Measurements from ENCODE around the gene GFAP. TPM values are rescaled to one million over a fixed set of nuclear protein-coding genes. Genes with fewer than 3 reads are reported as not detected.

The GFAP gene
- total RNA-seq, result not detected in 2 replicates

DNA sequence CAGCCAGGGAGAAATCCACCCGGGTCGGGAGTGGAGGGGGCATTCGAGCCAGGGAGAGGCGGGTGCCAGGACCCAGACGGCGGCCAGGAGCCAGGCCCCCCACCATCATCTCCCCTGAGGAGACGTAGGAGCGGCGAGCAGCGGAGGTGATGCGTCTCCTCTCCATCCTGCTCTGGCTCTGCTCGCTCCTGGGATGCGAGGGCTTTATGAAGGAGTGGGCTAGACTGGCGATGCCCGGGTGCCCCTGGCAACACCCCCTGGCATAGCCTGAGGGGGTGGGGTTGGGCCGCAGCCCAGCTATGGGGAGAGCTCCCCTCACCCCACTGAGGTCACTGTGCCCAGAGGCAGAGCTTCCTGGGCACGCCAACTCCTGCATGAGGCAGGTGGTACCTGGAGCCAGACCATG, at the start of gene GFAP:
Gene GFAP, minus strand, starts transcription at position 180 of the 406 bp plus-strand sequence. Its CDS starts 14 bp downstream, at position 166.
- no peak for DNase-seq (ENCODE audit: low read depth)

DNA sequence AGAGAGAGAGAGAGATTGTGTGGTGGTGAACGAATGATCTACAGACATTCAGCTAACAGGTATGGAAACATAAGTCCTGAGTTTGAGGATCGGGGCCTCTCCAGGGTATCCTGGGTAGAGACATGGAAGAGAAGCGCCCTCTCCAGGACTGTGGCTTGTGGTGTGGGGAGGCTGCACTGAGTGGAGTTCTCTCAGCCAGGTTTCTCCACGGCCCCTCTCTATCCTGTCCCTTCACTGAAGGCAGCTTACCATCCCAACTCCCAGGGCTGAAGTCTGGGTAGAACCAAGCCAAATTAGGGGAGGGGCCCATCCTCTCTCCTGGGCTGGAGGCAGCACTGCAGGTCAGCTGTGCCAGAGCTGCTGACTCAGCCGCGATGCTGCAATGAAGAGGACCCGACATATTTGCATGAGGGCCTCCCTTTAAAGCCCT, 46.6 kb upstream of the GFAP start:
- peaks cover 33% of the 10 kb centered on the region for H3K27me3 ChIP-seq (ENCODE audit: control insufficient read depth, insufficient read depth, low read length)
- DNase-seq (ENCODE audit: low read depth), result no peak
- H3K4me3 ChIP-seq (ENCODE audit: low read depth, low read length), result no peak overlapping the region
- peak; percentile 4 for TF ChIP-seq CTCF (IDR thresholded peaks at IDR 0.05; ENCODE audit: insufficient read depth, low read length, poor library complexity, severe bottlenecking)
- H3K36me3 ChIP-seq (ENCODE audit: control insufficient read depth, insufficient read depth, low read length), result no peaks in the 10 kb centered on the region

More for the DNA sequence above, at the start of gene GFAP:
- H3K36me3 ChIP-seq (ENCODE audit: control insufficient read depth, insufficient read depth, low read length), result no peaks in the 10 kb centered on the region
- H3K27me3 ChIP-seq (ENCODE audit: control insufficient read depth, insufficient read depth, low read length), result peaks cover 5% of the 10 kb centered on the region
- TF ChIP-seq CTCF (IDR thresholded peaks at IDR 0.05; ENCODE audit: insufficient read depth, low read length, poor library complexity, severe bottlenecking), result no peak
- H3K4me3 ChIP-seq (ENCODE audit: low read depth, low read length), result no peak within 1 kb of the TSS

GRCh38 chr17:44960691-44961090, 45.4 kb upstream of the GFAP start:
- Histone ChIP-seq H3K27me3 (ENCODE audit: control insufficient read depth, insufficient read depth, low read length) (peaks cover 21% of the 10 kb centered on the region), H3K4me3 (ENCODE audit: low read depth, low read length) (no peak overlapping the region), H3K36me3 (ENCODE audit: control insufficient read depth, insufficient read depth, low read length) (no peaks in the 10 kb centered on the region)
- no peak for TF ChIP-seq CTCF (IDR thresholded peaks at IDR 0.05; ENCODE audit: insufficient read depth, low read length, poor library complexity, severe bottlenecking)
- no peak for DNase-seq (ENCODE audit: low read depth)

DNA sequence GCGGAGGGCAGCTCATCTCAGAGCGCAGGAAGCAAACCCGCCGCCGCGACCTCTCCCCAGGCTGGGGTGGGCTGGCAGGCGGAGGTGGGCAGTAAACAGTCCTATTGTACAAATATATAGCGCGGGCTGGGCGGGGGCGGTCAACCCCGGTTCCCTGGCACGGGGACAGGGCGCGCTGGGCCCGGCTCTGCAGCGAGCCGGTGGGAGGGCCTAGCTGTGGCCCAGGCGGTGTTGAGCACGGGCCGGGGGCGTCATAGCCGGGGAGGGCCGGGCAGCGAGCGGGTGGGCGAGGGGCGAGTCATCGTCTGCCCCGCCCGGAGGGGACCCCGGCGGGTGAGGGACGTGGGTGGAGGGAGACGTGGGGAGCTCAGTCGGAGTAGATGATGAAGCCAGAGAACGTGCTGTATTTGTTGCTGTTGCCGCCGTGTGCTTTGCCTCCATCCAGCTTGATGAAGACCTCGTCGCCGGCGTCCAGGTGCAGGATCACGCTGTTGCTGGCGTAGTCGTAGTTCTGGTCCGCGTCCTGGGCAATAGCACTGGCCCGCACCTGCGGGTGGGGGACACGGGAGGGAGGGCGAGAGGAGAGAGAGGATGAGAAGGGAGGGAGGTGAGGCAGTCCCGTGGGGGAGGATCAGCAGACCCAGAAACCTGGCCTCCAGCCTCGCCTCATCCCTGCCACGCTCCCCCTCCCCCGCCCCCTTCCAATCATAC, 44.7 kb upstream of the GFAP start:
- Histone ChIP-seq H3K4me3 (ENCODE audit: low read depth, low read length) (no peak overlapping the region), H3K27me3 (ENCODE audit: control insufficient read depth, insufficient read depth, low read length) (peaks cover 18% of the 10 kb centered on the region), H3K36me3 (ENCODE audit: control insufficient read depth, insufficient read depth, low read length) (no peaks in the 10 kb centered on the region)
- no peak for TF ChIP-seq CTCF (IDR thresholded peaks at IDR 0.05; ENCODE audit: insufficient read depth, low read length, poor library complexity, severe bottlenecking)
- no peak for DNase-seq (ENCODE audit: low read depth)

DNA sequence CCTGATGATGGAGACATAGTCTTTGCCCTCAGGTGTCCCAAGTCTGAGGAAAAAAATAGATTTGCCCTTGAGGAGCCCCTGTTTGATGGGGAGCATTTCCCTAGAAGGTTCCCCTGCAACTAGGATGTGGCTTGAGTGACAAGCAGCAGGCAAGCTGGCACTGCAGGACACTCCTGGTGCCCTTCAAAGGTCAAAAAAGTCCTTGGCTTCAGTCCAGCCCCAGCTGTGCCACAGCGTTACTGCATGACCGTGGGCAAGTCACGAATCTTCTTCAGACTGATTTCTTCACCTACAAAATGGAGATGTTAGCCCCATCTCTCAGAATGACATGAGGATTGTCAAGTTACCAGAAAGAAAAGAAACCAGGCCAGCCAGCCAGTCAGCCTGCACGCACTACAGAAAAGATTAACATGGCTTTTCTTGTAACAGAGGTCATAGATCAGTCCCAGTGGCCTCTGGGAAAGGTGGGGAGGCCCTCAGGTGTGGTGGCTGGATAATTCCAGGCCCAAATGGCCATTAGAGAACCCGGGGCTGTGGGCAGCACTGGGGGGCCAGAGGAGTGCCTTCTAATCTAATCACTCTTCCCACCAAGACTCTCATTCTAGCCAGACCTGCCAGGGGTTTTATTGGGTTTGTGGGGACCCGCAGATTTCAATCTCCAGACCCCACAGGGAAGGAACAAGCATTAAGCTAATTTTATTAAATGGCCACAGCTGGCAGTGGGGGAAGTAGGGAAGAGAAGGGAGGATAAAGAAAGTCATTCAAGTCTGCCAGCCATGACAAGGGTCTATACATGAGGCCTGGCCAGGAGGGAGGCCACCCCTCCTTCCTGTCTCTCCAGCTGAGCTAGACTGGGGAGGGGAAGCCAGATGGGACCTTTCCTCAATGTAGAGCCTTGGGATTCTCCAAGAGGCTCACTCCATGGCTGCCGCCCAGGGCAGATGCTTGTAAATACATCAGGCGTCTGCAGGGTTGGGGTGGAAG, 42.0 kb upstream of the GFAP start:
- H3K36me3 ChIP-seq (ENCODE audit: control insufficient read depth, insufficient read depth, low read length), result no peaks in the 10 kb centered on the region
- TF ChIP-seq CTCF (IDR thresholded peaks at IDR 0.05; ENCODE audit: insufficient read depth, low read length, poor library complexity, severe bottlenecking), result no peak
- no peak for DNase-seq (ENCODE audit: low read depth)

More for the DNA sequence above, 42.0 kb upstream of the GFAP start:
- peaks cover 13% of the 10 kb centered on the region for H3K27me3 ChIP-seq (ENCODE audit: control insufficient read depth, insufficient read depth, low read length)
- no peak overlapping the region for H3K4me3 ChIP-seq (ENCODE audit: low read depth, low read length)
